ENCODE measurements around the gene SLC6A3.
"Not testable (repeated sequence)": the region's sequence is repeated elsewhere in the genome, so short reads cannot be mapped to it uniquely, and the experiment has no call there.

The SLC6A3 gene

GRCh38 chr5:1366514-1366913 is 78.7 kb downstream of the SLC6A3 start:
- DNase-seq, result no peak

DNA sequence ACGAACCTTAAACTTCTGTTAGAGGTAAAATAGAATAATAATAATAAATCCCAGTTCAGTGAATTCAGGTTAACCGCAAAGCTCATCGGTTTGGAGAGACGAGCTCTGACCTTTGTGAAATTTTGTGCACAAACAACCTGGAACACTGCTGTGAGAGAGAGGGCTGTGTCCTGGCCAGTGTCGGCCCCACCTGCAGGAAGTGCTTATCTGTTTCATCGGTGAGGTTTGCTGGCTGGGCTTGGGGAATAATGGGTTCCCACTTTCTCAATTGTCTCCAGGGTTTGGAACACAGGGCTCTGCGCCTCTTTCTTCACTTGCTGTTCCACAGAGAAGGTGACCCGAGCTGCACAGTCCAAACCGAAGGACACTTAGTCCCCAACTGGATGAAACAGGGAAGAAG is 81.0 kb downstream of the SLC6A3 start:
- no peak for DNase-seq

DNA sequence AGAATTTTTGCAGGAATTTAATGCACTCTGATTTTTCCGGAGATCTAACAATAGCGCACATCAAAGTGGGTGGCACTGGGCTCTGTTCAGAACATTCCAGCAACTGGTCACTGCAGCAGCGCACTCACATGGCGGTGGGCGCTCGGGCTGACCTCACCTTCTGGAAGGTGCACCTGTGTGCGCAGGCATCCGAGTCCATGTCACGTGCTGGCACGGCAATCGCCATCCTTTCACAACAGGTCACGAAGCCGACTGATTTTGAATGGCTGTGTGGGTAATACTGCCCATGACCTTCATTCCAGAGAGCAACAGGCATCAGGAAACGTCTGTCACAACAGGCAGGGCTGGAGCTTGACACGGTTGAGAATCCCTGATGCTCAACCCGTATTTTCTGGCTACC is 81.7 kb downstream of the SLC6A3 start:
- no peak for DNase-seq

- DNase-seq, result no peak
Measured at GRCh38 chr5:1363160-1363559, 82.1 kb downstream of the SLC6A3 start.

GRCh38 chr5:1362242-1363015 is 82.8 kb downstream of the SLC6A3 start:
- no peak for DNase-seq

GRCh38 chr5:1360861-1361260 is 84.4 kb downstream of the SLC6A3 start:
- no peak for DNase-seq

- not testable (repeated sequence) for DNase-seq
Measured at GRCh38 chr5:1360367-1360766, 84.9 kb downstream of the SLC6A3 start.

DNA sequence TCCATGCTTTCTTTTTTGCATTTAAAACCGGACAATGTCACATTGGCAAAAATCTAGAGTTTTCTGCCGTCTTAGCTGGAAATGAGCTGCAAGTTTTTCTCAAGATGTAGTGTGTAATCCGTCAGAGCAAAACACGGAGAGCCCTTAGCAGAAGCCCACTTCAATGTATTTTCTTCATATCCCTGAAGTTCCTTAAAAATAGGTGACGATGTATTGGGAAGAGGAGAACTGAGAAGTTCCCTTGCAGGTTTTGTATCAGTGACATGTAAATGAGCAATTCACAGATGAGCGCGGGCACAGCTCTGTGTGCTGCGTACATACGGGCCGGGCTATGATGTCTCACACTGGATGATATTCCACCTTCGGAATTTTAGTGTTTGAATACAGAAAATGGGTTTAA is 85.5 kb downstream of the SLC6A3 start:
- no peak for DNase-seq

- no peak for DNase-seq
Measured at GRCh38 chr5:1359031-1359645, 86.1 kb downstream of the SLC6A3 start.

- DNase-seq, result no peak
Measured at GRCh38 chr5:1358726-1359025, 86.6 kb downstream of the SLC6A3 start.

GRCh38 chr5:1357946-1358725 is 87.1 kb downstream of the SLC6A3 start:
- no peak for DNase-seq

DNA sequence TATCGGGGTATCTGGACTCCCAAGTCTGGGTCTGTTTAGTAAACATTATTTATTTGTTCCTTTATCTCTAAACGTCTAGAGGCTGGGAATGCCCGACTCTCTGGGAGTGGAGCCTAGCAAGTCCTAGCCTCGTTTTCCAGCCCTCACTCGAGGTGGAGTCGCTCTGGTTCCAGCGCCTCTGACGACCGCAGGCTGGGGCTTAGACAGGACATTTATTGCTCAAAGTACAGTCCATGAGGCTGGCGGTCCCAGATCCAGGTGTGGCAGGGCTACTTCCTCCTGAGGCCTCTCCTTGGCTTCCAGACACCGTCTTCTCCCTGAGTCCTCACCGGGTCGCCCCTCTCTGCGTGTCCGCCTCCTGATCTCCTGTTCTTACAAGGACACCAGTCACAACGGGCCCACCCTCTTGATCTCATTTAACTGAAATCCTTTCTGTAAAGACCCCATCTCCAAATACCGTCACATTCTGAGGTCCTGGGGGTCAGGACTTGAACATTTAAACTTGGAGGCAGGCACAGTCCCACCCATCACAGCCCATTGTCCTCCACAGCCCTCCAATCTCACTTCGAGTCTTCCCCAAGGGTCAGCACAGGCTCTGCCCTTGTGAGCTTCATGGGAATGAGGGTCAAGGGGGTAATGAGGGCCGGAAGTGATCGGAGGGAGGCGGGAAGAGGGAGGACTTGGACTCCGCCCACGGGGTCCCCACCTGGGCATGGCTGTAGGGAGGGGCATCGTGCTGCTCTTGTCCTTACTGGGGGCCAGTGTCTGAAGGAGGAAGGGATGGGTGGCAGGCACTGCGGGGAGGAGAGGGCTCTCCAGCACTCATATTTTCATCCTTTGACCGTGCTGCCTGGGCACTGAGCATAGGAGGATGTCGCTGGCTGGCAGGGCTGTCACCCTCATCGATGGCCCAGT is 88.1 kb downstream of the SLC6A3 start:
- DNase-seq, result no peak

DNA sequence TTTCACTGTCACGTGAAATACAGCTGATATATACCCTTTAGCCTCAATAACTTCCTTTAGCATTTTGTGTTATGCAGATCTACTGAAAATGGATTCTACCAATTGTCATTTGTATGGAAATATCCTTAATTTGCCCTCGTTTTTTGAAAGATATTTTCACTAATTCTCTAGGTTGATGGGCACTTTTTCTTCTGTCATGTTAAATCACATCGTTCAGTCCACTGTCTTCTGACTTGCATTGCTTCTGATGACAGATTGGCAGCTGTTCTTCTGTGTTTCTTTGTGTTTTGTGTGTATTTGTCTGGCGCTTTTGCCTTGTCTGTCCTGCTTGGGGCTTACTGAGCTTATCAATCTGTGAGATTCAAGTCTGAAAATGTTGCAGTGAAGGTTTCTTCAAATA is 90.7 kb downstream of the SLC6A3 start:
- no peak for DNase-seq

GRCh38 chr5:1352231-1353219 is 92.7 kb downstream of the SLC6A3 start:
- DNase-seq, result no peak

GRCh38 chr5:1351156-1351555 is 94.1 kb downstream of the SLC6A3 start:
- no peak for DNase-seq

DNA sequence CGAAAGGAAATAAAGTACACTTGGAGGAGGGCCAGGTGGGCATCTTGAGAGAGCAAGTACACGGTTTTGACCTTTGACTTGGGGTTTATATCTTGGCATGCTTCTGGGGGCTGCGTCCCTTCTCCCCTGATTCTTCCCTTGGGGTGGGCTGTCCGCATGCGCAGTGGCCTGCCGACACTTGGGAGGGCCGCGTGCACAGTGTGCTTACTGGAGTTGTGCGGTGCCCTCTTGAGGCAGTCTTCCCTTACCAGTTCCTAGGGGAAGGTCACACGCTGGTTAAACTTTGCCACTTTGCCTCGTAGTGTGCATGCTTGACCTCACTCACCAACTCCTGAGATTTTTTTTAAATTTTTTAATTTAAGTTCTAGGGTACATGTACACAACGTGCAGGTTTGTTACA is 96.0 kb downstream of the SLC6A3 start:
- DNase-seq, result no peak

DNA sequence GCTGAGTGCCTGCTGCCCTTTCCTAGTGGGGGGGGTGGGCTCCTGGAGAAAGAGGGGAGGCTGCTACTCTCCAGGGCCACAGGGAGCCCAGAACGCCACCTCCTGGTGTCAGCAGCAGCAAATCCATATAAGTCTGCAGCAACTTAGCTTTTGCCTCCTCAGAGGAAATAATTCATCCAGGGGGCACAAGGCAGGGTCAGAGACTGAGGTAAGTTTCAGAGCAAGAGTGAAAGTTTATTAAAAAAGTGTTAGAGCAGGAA is 96.3 kb downstream of the SLC6A3 start:
- no peak for DNase-seq

- no peak for DNase-seq
Measured at GRCh38 chr5:1347571-1347970, 97.7 kb downstream of the SLC6A3 start.

- DNase-seq, result no peak
Measured at GRCh38 chr5:1346627-1347440, 98.4 kb downstream of the SLC6A3 start.

GRCh38 chr5:1345876-1346626 is 99.2 kb downstream of the SLC6A3 start:
- no peak for DNase-seq

All from DMS 273 treated with DMSO at 0.1 percent for 48 hours (cell line).